NCI-H69 (cell line): ENCODE results near the gene EVC2.

Experiments
- DNase-seq: peaks from one replicate; lab custom pipeline; 2025; lab: John Stamatoyannopoulos, UW

Gene EVC2

GRCh38 chr4:5708449-5709206 lies at the start of gene EVC2:
TSS of gene EVC2 (minus strand) at chr4:5708559. CDS start at chr4:5708513, 46 bp downstream.
- no peak for DNase-seq

- no peak for DNase-seq
These were observed 49.6 kb upstream of the EVC2 start for GRCh38 chr4:5757954-5758353.

GRCh38 chr4:5757536-5757935 lies 49.2 kb upstream of the EVC2 start:
- no peak for DNase-seq

- DNase-seq, result no peak
These were observed 48.7 kb upstream of the EVC2 start for GRCh38 chr4:5757091-5757490.

- no peak for DNase-seq
These were observed 47.9 kb upstream of the EVC2 start for GRCh38 chr4:5756271-5756670.

- no peak for DNase-seq
These were observed 47.3 kb upstream of the EVC2 start for GRCh38 chr4:5755679-5756078.

- DNase-seq, result no peak
These were observed 46.8 kb upstream of the EVC2 start for GRCh38 chr4:5755161-5755560.

GRCh38 chr4:5754529-5754881 lies 46.1 kb upstream of the EVC2 start:
- DNase-seq, result no peak

- no peak for DNase-seq
These were observed 45.6 kb upstream of the EVC2 start for GRCh38 chr4:5753766-5754528.

- no peak for DNase-seq
These were observed 45.0 kb upstream of the EVC2 start for GRCh38 chr4:5753366-5753765.

GRCh38 chr4:5752376-5753184 lies 44.2 kb upstream of the EVC2 start:
- DNase-seq, result no peak

- DNase-seq, result no peak
These were observed 43.5 kb upstream of the EVC2 start for GRCh38 chr4:5751666-5752375.

- no peak for DNase-seq
These were observed 42.7 kb upstream of the EVC2 start for GRCh38 chr4:5750946-5751665.

GRCh38 chr4:5750052-5750945 lies 41.9 kb upstream of the EVC2 start:
- no peak for DNase-seq

GRCh38 chr4:5749568-5749967 lies 41.2 kb upstream of the EVC2 start:
- DNase-seq, result no peak

- DNase-seq, result no peak
These were observed 39.5 kb upstream of the EVC2 start for GRCh38 chr4:5747738-5748375.

GRCh38 chr4:5746829-5747737 lies 38.7 kb upstream of the EVC2 start:
- DNase-seq, result no peak

- DNase-seq, result no peak
These were observed 37.9 kb upstream of the EVC2 start for GRCh38 chr4:5746250-5746649.

- no peak for DNase-seq
These were observed 34.6 kb upstream of the EVC2 start for GRCh38 chr4:5742968-5743367.
